Spleen (tissue), 11 donors: ENCODE measurements around the gene RAB4A. TPM values are rescaled to one million over a fixed set of nuclear protein-coding genes. Genes with fewer than 3 reads are reported as not detected.
"Not testable (repeated sequence)": the region's sequence is repeated elsewhere in the genome, so short reads cannot be mapped to it uniquely, and the experiment has no call there.

Source experiments
- DNase-seq: peaks from one replicate; pipeline ENCODE4 v3.0.0-alpha.2; 2020
- H3K27ac ChIP-seq, 8 donors: fragments of 200-600 bp; sonication (generic) in 7 of 8; 1 replicate in 4 of 8; 2 replicates in 4 of 8; pipeline versions ENCODE4 v1.5.0 to v1.8.0; 2016 to 2021; ENCODE audit warnings: inconsistent platforms in 4 of 8, mild to moderate bottlenecking in 4 of 8, moderate library complexity in 1 of 8
- H3K27me3 ChIP-seq, 7 donors: fragments of 200-600 bp; sonication (generic) in 6 of 7; replicated peaks in 1 of 7; 1 replicate in 4 of 7; 2 replicates in 3 of 7; pipeline versions ENCODE4 v1.5.0 to v1.8.0; 2016 to 2021; ENCODE audit warnings: inconsistent platforms in 3 of 7, mild to moderate bottlenecking in 1 of 7
- H3K36me3 ChIP-seq, 6 donors: fragments of 200-600 bp; sonication (generic) in 5 of 6; 1 replicate in 4 of 6; 2 replicates in 2 of 6; pipeline versions ENCODE4 v1.5.0 to v1.8.0; 2016 to 2021; ENCODE audit warnings: inconsistent platforms in 2 of 6
- H3K4me1 ChIP-seq, 6 donors: fragments of 200-600 bp; sonication (generic) in 5 of 6; 1 replicate in 3 of 6; 2 replicates in 3 of 6; pipeline versions ENCODE4 v1.5.0 to v1.8.0; 2016 to 2021; ENCODE audit warnings: inconsistent platforms in 3 of 6
- H3K4me3 ChIP-seq, 8 donors: fragments of 200-600 bp; sonication (generic) in 7 of 8; 1 replicate in 4 of 8; 2 replicates in 4 of 8; pipeline versions ENCODE4 v1.5.0 to v1.8.0; 2016 to 2021; ENCODE audit warnings: inconsistent platforms in 4 of 8, mild to moderate bottlenecking in 4 of 8, moderate library complexity in 2 of 8
- H3K9me3 ChIP-seq, 8 donors: fragments of 200-600 bp; sonication (generic) in 7 of 8; 1 replicate in 4 of 8; 2 replicates in 4 of 8; pipeline versions ENCODE4 v1.5.0 to v1.8.0; 2016 to 2021; ENCODE audit warnings: inconsistent platforms in 4 of 8
- POLR2A ChIP-seq, 3 donors: fragments of 450-650 bp; IDR thresholded peaks; one replicate each; pipeline ENCODE4 v1.5.1; 2017; ENCODE audit warnings: antibody characterized with exemption in 3 of 3, mild to moderate bottlenecking in 1 of 3
- POLR2AphosphoS5 ChIP-seq, 3 donors: sonication (generic); formaldehyde crosslinking; IDR thresholded peaks; one replicate each; pipeline ENCODE4 v1.5.1; 2017; ENCODE audit warnings: antibody characterized with exemption in 3 of 3
- WGBS, 5 donors: extraction: QIAGEN DNeasy Blood & Tissue Kit in 3 of 5; methylation state at CpG; one replicate each; pipeline versions ENCODE4 v1.1.5 to v1.1.7; 2013 to 2018; 5-methylcytosine and 5-hydroxymethylcytosine counted together
- intact Hi-C: fragments of 100-400 bp; cut with DNase I; formaldehyde crosslinking; loops from one replicate; pipeline ENCODE4 v1.15.0; 2023; ENCODE audit warnings: low total_unique reads
- polyA plus RNA-seq, 3 donors: library from polyadenylated mRNA; stranded (reverse); fragments of 200-250 nt; gene quantifications; one replicate each; pipeline ENCODE4 v1.2.1, GENCODE V29; 2013
- total RNA-seq, 7 donors: library from RNA; depleted of rRNA in 3 of 7; stranded (reverse); fragments of >200 nt in 3 of 7; fragmentation: NEBNext Ultra II Directional in 4 of 7; extraction: Animal tissue kit (Norgen Biotek cat#: 25700) in 4 of 7; gene quantifications; one replicate each; pipeline versions ENCODE4 v1.1.0 to v1.2.1, GENCODE V29; 2016 to 2021
- TF ChIP-seq, protein P1 (sequence below), 11 experiments: fragments of 200-600 bp in 7 of 11; fragments of 450-650 bp in 4 of 11; sonication (generic) in 4 of 11; IDR thresholded peaks in 8 of 11; conservative IDR thresholded peaks in 3 of 11; 1 replicate in 7 of 11; 2 replicates in 4 of 11; pipeline versions ENCODE4 v1.4.0 to v1.8.0; 2016 to 2021; ENCODE audit warnings: antibody characterized with exemption in 11 of 11, inconsistent platforms in 4 of 11, mild to moderate bottlenecking in 1 of 11
- donor health status: healthy with polysubstance abuse.
- donor health status: DM: no; HTN: no; CAD: no; lungs with moderate emphysema.
- donor health status: DM: no; HTN: no; CAD: no.
- donor health status: Bipolar disorder and iron deficiency.
- donor health status: healthy.
- donor health status: DM: no; HTN: no; CAD: no.
- donor health status: DM: yes; HTN: yes; CAD: no.

Gene RAB4A
- total and polyA plus RNA-seq, 10 donors: 19.7 to 49.8 (median 27.0) TPM

DNA sequence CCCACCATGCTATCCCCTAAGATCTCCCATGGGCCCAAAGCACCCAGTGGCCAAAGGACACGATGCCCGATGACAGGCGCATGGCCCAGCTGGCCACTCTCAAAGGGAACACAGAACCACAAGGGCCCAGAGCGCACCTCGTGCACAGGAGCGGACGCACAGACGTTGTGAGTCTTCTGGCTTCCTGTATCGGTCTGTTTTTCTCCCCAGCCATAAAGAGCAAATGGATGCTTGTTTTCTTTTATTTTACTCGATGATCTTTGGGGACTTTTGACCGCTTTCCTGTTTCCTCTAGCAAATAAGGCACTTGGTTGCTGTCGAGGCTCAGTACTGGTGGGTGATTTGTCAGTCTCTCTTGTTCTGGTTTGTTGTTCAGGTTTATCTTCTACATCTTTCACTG lies 55.7 kb downstream of the RAB4A start:
- TF ChIP-seq POLR2AphosphoS5 (IDR thresholded peaks at IDR 0.05): peak; percentile 13 to 55 (median 14)
- no peak for TF ChIP-seq POLR2A (IDR thresholded peaks at IDR 0.05)
- TF ChIP-seq, protein P1, sequence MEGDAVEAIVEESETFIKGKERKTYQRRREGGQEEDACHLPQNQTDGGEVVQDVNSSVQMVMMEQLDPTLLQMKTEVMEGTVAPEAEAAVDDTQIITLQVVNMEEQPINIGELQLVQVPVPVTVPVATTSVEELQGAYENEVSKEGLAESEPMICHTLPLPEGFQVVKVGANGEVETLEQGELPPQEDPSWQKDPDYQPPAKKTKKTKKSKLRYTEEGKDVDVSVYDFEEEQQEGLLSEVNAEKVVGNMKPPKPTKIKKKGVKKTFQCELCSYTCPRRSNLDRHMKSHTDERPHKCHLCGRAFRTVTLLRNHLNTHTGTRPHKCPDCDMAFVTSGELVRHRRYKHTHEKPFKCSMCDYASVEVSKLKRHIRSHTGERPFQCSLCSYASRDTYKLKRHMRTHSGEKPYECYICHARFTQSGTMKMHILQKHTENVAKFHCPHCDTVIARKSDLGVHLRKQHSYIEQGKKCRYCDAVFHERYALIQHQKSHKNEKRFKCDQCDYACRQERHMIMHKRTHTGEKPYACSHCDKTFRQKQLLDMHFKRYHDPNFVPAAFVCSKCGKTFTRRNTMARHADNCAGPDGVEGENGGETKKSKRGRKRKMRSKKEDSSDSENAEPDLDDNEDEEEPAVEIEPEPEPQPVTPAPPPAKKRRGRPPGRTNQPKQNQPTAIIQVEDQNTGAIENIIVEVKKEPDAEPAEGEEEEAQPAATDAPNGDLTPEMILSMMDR (IDR thresholded peaks at IDR 0.05 in 8 of 11, conservative IDR thresholded peaks at IDR 0.05 in 3 of 11): no peak
- Histone ChIP-seq H3K36me3 (peaks cover 0 to 82% (median 12%) of the 10 kb centered on the region in 6 donors), H3K9me3 (no peaks in the 10 kb centered on the region), H3K4me1 (peaks cover 0 to 48% (median 19%) of the 10 kb centered on the region in 6 donors), H3K27me3 (no peaks in the 10 kb centered on the region), H3K4me3 (no peak overlapping the region), H3K27ac (peak overlapping the region in 5 of 8 donors; percentile 54 to 71 (median 58))
- DNase-seq: no peak
- intact Hi-C loops: no loop called here
- 83 to 97% (median 89%) methylated on average over 12 of the region's 12 CpGs for WGBS, 5 donors

DNA sequence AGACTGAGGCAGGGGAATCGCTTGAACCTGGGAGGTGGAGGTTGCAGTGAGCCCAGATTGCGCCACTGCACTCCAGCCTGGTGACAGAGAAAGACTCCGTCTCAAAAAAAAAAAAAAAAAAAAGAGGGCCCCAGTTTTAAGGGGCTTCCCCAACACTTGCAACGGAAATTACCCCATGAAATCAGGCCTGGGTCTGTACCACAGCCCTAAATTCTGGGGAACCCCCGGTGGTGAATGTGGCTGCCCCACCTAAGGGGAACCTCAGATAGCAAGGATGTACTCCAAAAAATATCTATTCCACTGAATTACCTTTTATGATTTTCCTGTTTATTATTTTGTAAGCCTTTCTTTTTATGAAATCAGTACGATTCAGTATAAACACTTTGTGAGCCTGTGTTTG lies 56.9 kb downstream of the RAB4A start:
- intact Hi-C loops, H3K4me3 ChIP-seq, DNase-seq, H3K27me3 ChIP-seq, H3K27ac ChIP-seq, H3K9me3 ChIP-seq: not testable (repeated sequence)
- H3K4me1 ChIP-seq: peaks cover 0 to 48% (median 19%) of the 10 kb centered on the region in 6 donors
- H3K36me3 ChIP-seq: peaks cover 0 to 70% (median 9%) of the 10 kb centered on the region in 6 donors
- WGBS, 5 donors: 66 to 80% (median 74%) methylated on average over 6 of the region's 6 CpGs

DNA sequence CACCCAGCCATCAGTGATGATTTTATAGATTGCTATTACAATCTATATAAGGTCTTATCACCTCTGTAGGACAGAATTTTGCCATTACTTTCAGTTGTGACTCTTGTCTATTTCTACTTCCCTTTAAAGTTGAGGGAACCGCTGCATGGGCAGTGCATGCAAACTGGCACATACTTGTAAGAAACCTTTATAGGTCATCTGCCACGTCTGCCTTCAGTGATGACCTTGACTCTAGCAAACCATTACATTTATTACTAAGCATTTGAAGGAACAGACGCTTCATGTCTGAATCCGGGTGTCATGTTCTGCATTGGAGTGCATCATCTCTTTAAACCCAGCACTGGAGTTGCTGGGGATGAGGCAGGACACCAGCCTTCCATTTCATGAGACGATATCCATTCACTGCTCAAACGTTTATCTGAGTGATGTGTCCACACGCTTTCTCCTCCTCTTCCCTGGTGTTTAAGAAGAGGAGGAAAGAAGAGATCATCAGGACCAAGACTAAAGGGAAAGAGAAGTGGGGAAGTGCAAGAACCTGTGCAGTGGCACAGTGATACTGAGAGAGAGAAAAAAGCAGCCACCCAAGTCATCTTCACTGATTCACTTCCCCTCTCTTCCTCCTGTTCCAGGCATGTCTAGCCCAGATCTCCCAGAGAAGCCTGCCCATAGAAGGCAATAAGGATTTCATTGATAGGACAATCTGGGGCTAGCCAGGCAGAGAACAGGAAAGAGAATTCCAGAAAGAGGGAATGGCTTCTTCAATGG lies 57.9 kb downstream of the RAB4A start:
- Histone ChIP-seq H3K4me1 (peaks cover 0 to 48% (median 19%) of the 10 kb centered on the region in 6 donors), H3K27ac (peak overlapping the region in 1 of 8 donors; percentile 4), H3K4me3 (no peak overlapping the region), H3K9me3 (peaks cover 0 to 5% (median 4%) of the 10 kb centered on the region in 8 donors), H3K36me3 (peaks cover 0 to 60% (median 5%) of the 10 kb centered on the region in 6 donors), H3K27me3 (no peaks in the 10 kb centered on the region)
- no peak for TF ChIP-seq POLR2A (IDR thresholded peaks at IDR 0.05)
- no peak for TF ChIP-seq POLR2AphosphoS5 (IDR thresholded peaks at IDR 0.05)
- TF ChIP-seq, protein P1 (IDR thresholded peaks at IDR 0.05 in 8 of 11, conservative IDR thresholded peaks at IDR 0.05 in 3 of 11): no peak
- no peak for DNase-seq
- WGBS, 5 donors: 75 to 86% (median 85%) methylated on average over 7 of the region's 7 CpGs
- intact Hi-C loops: no loop called here

DNA sequence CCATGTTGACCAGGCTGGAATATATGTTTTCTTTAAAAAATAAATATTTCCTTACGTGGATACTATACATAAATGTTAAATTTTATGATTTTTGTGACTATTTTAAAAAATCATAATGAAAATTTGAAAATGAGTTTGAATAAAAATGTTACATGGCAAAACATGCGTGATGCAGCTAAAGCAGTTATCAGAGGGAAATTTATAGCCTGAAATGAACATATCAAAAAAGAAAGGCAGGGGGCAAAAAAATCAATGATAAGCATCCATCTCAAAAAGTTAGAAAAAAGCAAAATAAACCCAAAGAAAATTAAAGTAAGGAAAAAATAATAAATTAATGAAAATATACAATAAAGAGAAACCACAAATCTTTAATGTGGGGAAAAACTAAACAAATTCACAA lies 63.4 kb downstream of the RAB4A start:
- 69 to 96% (median 95%) methylated on average over 2 of the region's 2 CpGs for WGBS, 5 donors
- TF ChIP-seq POLR2AphosphoS5 (IDR thresholded peaks at IDR 0.05): no peak
- no peak for TF ChIP-seq POLR2A (IDR thresholded peaks at IDR 0.05)
- TF ChIP-seq, protein P1 (IDR thresholded peaks at IDR 0.05 in 8 of 11, conservative IDR thresholded peaks at IDR 0.05 in 3 of 11): no peak

More for the DNA sequence above, 63.4 kb downstream of the RAB4A start:
- DNase-seq: no peak
- Histone ChIP-seq H3K4me1 (peaks cover 0 to 26% (median 7%) of the 10 kb centered on the region in 6 donors), H3K36me3 (peaks cover 0 to 27% (median 0%) of the 10 kb centered on the region in 6 donors), H3K9me3 (peaks cover 2 to 17% (median 14%) of the 10 kb centered on the region in 8 donors), H3K27ac (no peak overlapping the region), H3K27me3 (no peaks in the 10 kb centered on the region), H3K4me3 (no peak overlapping the region)
- intact Hi-C loops: no loop called here
